SH-SY5Y (cell line): ENCODE measurements around the gene DIP2C.

Source experiments
- GATA2 ChIP-seq: IDR thresholded peaks from 2 replicates; pipeline ENCODE4 v1.6.1; 2011; ENCODE audit warnings: mild to moderate bottlenecking, low read depth, low read length
- GATA3 ChIP-seq: IDR thresholded peaks from 2 replicates; pipeline ENCODE4 v1.6.1; 2011; ENCODE audit warnings: low read depth, mild to moderate bottlenecking, low read length, moderate library complexity

DNA sequence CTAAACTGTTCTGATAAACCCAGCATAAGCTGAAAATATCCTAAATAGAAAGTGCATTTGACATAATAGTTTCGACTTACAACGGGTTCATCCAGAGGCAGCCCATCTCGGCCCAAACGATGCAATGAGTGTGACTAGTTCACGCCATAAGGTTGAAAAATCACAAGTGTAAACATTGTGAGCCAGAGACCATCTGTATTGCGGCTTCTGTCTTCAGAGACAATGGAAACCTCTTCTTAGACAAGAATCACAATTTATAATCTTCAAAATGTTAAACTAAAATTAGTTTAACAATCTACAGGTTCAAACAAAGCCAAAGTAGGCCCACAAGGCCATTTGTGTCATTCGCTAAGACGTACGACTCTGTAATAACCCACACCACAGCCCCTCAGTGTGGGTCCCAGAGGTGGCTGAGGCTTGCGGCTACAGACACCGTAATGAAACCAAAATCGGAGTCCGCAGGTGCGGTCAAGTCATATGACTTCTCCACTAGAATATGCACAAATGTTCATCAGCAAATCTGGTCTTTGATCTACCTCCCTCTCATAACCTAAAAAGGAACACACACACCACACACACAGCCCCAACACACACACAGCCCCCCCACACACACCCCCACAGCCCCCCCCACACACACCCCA, 81.8 kb downstream of the DIP2C start:
- TF ChIP-seq GATA3 = no peak
- TF ChIP-seq GATA2 = no peak
